Measurements from ENCODE around the gene NDNF.

Gene NDNF

GRCh38 chr4:121011780-121012340 lies 60.5 kb downstream of the NDNF start:
- no peak for DNase-seq

DNA sequence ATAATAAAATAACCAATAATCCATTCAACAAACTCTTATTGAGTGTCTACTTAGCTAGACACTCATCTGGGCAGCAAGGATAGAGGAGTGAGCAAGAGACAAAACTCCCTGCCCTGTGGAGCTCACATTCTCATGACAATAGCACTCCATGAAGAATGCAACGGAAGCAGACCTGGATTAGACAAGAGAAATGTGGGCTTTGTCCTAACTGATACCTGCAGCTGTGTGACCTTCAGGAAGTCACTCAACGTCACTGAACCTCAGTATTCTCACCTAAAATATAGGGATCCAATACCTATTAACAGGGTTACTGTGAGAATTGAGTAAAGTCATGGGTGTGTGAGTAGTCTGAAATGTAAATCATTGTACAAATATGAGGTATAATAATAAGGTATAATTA lies 61.2 kb downstream of the NDNF start:
- no peak for DNase-seq

GRCh38 chr4:121009578-121010478 lies 62.5 kb downstream of the NDNF start:
- DNase-seq: no peak

GRCh38 chr4:121007660-121008059 lies 64.7 kb downstream of the NDNF start:
- DNase-seq: no peak

DNA sequence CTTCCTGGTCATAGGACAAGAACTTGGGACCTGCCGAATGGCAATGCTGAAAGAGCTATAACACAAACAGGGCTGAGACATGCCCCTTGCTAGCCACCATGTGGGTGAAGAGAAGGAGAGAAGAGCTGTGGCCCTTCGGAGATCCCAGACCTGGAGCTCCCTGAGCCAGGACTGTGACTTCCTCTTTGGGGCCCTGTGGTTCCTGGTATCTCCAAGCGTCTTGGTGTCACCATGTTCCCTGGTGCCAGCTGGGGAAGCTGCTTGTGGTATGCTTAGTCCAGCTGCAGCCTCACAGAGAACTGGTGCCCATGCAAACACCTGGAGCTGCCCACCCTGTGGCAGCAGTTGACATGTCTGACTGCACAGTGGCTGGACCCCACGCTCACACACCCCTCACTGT lies 68.5 kb downstream of the NDNF start:
- DNase-seq: no peak

- DNase-seq: no peak
Observed at GRCh38 chr4:120995266-120996010, 76.9 kb downstream of the NDNF start.

GRCh38 chr4:120994521-120994920 lies 77.8 kb downstream of the NDNF start:
- DNase-seq: no peak

GRCh38 chr4:120991885-120992284 lies 80.5 kb downstream of the NDNF start:
- DNase-seq: no peak

DNA sequence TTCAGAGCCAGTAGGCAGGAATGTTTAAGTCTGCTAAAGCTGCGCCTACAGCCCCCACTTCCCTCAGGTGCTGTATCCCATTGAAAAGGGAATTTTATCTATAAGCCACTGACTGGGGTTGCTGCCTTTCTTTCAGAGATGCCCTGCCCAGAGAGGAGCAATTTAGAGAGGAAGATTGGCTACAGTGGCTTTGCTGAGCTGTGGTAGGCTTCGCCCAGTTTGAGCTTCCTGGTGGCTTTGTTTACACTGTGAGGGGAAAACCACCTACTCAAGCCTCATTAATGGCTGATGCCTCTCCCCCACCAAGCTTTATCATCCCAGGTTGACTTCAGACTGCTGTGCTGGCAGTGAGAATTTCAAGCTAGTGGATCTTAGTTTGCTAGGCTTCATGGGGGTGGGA lies 82.1 kb downstream of the NDNF start:
- DNase-seq: no peak
